B cell (primary cell): ENCODE measurements around the gene FTO. TPM values are rescaled to one million over a fixed set of nuclear protein-coding genes. Genes with fewer than 3 reads are reported as not detected.

Experiments
- ATAC-seq: fragments of 200-7000 bp; cut with Tn5 transposase; one replicate; pipeline ENCODE4 v1.10.0; 2021; ENCODE audit warnings: low read depth, mild to moderate bottlenecking, moderate number of reproducible peaks, moderate library complexity
- CTCF ChIA-PET: fragments of 350-600 bp; sonication (Branson Sonifier 250); formaldehyde crosslinking; loops from one replicate; lab custom pipeline; 2021; ENCODE audit warnings: antibody characterized with exemption, inconsistent platforms; lab: Charles Lee
- POLR2A ChIA-PET: fragments of 350-600 bp; sonication (Branson Sonifier 250); formaldehyde crosslinking; loops from one replicate; lab custom pipeline; 2021; ENCODE audit warnings: antibody characterized with exemption; lab: Charles Lee
- DNase-seq: peaks from one replicate; pipeline ENCODE4 v3.0.0; 2013
- H2AFZ ChIP-seq: 2 replicates; pipeline ENCODE4 v1.6.1; 2012; ENCODE audit warnings: mild to moderate bottlenecking, low read depth, low read length; ENCODE audit not compliant: insufficient read depth, poor library complexity, severe bottlenecking
- H3K27ac ChIP-seq, 2 donors: 1 replicate in 1 of 2; 2 replicates in 1 of 2; pipeline ENCODE4 v1.5.1; 2012 to 2013; ENCODE audit warnings: low read length in 2 of 2, mild to moderate bottlenecking in 2 of 2, moderate library complexity in 1 of 2
- H3K27me3 ChIP-seq, 4 experiments: fragments of 200-600 bp in 1 of 4; sonication (generic) in 1 of 4; replicated peaks in 1 of 4; 1 replicate in 2 of 4; 2 replicates in 2 of 4; pipeline versions ENCODE4 v1.6.1 to v1.7.0; 2013 to 2016; ENCODE audit warnings: low read length in 3 of 4, mild to moderate bottlenecking in 2 of 4, mixed read lengths in 1 of 4, moderate library complexity in 1 of 4; ENCODE audit not compliant: insufficient read depth in 4 of 4, control insufficient read depth in 3 of 4; ENCODE audit errors: control extremely low read depth in 1 of 4
- H3K36me3 ChIP-seq, 2 experiments: replicated peaks in 1 of 2; 1 replicate in 1 of 2; 2 replicates in 1 of 2; pipeline versions ENCODE4 v1.6.1 to v1.7.1; 2013; ENCODE audit warnings: low read length in 1 of 2; ENCODE audit not compliant: insufficient read depth in 2 of 2, control insufficient read depth in 1 of 2; ENCODE audit errors: control extremely low read depth in 1 of 2, extremely low read depth in 1 of 2
- H3K4me1 ChIP-seq, 2 donors: fragments of 200-600 bp in 1 of 2; sonication (generic) in 1 of 2; 1 replicate in 1 of 2; 2 replicates in 1 of 2; pipeline versions ENCODE4 v1.5.1 to v1.6.1; 2013 to 2017; ENCODE audit warnings: low read length in 2 of 2; ENCODE audit not compliant: control insufficient read depth in 2 of 2, insufficient read depth in 2 of 2
- H3K4me2 ChIP-seq: replicated peaks from 2 replicates; pipeline ENCODE3; 2012; ENCODE audit warnings: mild to moderate bottlenecking, low read depth, low read length; ENCODE audit not compliant: poor library complexity, severe bottlenecking
- H3K4me3 ChIP-seq, 5 experiments: fragments of 200-600 bp in 1 of 5; sonication (generic) in 1 of 5; 1 replicate in 3 of 5; 2 replicates in 2 of 5; pipeline versions ENCODE4 v1.5.1 to v1.7.0; 2011 to 2016; ENCODE audit warnings: low read length in 4 of 5, mild to moderate bottlenecking in 4 of 5, low read depth in 2 of 5, control low read depth in 1 of 5, moderate library complexity in 1 of 5; ENCODE audit not compliant: insufficient read depth in 1 of 5; ENCODE audit errors: control extremely low read depth in 1 of 5, extremely low read depth in 1 of 5
- H3K79me2 ChIP-seq: fragments of 200-600 bp; sonication (generic); one replicate; pipeline ENCODE4 v1.6.0; 2016; ENCODE audit warnings: low read length; ENCODE audit not compliant: control insufficient read depth, insufficient read depth
- H3K9ac ChIP-seq: fragments of 200-600 bp; sonication (generic); 2 replicates; pipeline ENCODE4 v1.6.1; 2017; ENCODE audit warnings: mild to moderate bottlenecking, low read length, moderate library complexity
- H3K9me3 ChIP-seq, 3 donors: one replicate each; pipeline versions ENCODE4 v1.6.1 to v1.7.1; 2013; ENCODE audit warnings: low read length in 2 of 3; ENCODE audit not compliant: control insufficient read depth in 2 of 3, insufficient read depth in 1 of 3; ENCODE audit errors: control extremely low read depth in 1 of 3
- H4K20me1 ChIP-seq: 2 replicates; pipeline ENCODE4 v1.6.0; 2012; ENCODE audit warnings: mild to moderate bottlenecking, low read length; ENCODE audit not compliant: insufficient read depth, control insufficient read depth, poor library complexity, severe bottlenecking
- H3K27ac Mint-ChIP-seq: one replicate; pipeline ENCODE4 v1.8.0; 2021; ENCODE audit warnings: mixed read lengths
- H3K27me3 Mint-ChIP-seq: one replicate; pipeline ENCODE4 v1.8.0; 2021; ENCODE audit warnings: mixed read lengths
- H3K4me1 Mint-ChIP-seq: one replicate; pipeline ENCODE4 v1.8.0; 2021; ENCODE audit warnings: mixed read lengths
- H3K4me3 Mint-ChIP-seq: one replicate; pipeline ENCODE4 v1.8.0; 2021; ENCODE audit warnings: mixed read lengths
- H3K9me3 Mint-ChIP-seq: one replicate; pipeline ENCODE4 v1.8.0; 2022; ENCODE audit warnings: mixed read lengths; ENCODE audit not compliant: insufficient read depth
- CTCF ChIP-seq: fragments of 200-600 bp; IDR thresholded peaks from one replicate; pipeline ENCODE4 v1.8.0; 2022; ENCODE audit warnings: antibody characterized with exemption, mild to moderate bottlenecking
- EZH2 ChIP-seq: IDR thresholded peaks from 2 replicates; pipeline ENCODE4 v1.6.1; 2012; ENCODE audit warnings: borderline replicate concordance, low read depth, mild to moderate bottlenecking, moderate library complexity, low read length; ENCODE audit not compliant: insufficient read depth, poor library complexity, severe bottlenecking
- WGBS: methylation state at CpG from one replicate; pipeline ENCODE4 v1.1.5; 2013; ENCODE audit warnings: missing lambda C conversion rate; ENCODE audit not compliant: insufficient coverage; 5-methylcytosine and 5-hydroxymethylcytosine counted together
- intact Hi-C: fragments of 100-400 bp; cut with micrococcal nuclease; formaldehyde crosslinking; loops from one replicate; pipeline ENCODE4 v1.10.0; 2022
- polyA plus RNA-seq: library from polyadenylated mRNA; depleted of rRNA; stranded (reverse); fragments of >200 nt; gene quantifications from 2 replicates; pipeline ENCODE4 v1.2.3, GENCODE V29; 2012
- total RNA-seq, 2 donors: library from RNA; stranded (reverse); fragments of 120-200 nt in 1 of 2; gene quantifications; 1 replicate in 1 of 2; 2 replicates in 1 of 2; pipeline versions ENCODE4 v1.2.3 to v1.2.4, GENCODE V29; 2013 to 2022

FTO gene
- total and polyA plus RNA-seq, 2 donors (not counting 1 experiment from before 2014, with no cell fraction given): 26.5 to 68.5 TPM

GRCh38 chr16:53756275-53756996 lies 52.5 kb downstream of the FTO start:
- Mint-ChIP-seq H3K27ac (no peak overlapping the region), H3K4me3 (no peak overlapping the region), H3K9me3 (peaks cover 2% of the 10 kb centered on the region), H3K4me1 (peaks cover 21% of the 10 kb centered on the region), H3K27me3 (no peaks in the 10 kb centered on the region)
- intact Hi-C loops: no loop called here
- Histone ChIP-seq H3K4me1 (peaks cover 3% of the 10 kb centered on the region in 2 donors), H3K4me2 (no peak overlapping the region), H4K20me1 (no peaks in the 10 kb centered on the region), H3K36me3 (no peaks in the 10 kb centered on the region), H3K4me3 (no peak overlapping the region), H3K79me2 (peaks cover 63% of the 10 kb centered on the region), H3K9ac (no peak overlapping the region), H3K27me3 (no peaks in the 10 kb centered on the region), H2AFZ (no peak overlapping the region), H3K27ac (no peak overlapping the region), H3K9me3 (peaks cover 0 to 4% (median 2%) of the 10 kb centered on the region in 3 donors)
- no peak for ATAC-seq
- DNase-seq: no peak
- ChIA-PET CTCF (interaction anchor here (0.8 to 1.2 kb wide), 3 partner anchors 13 to 20 kb away, joined by 3 to 7 read pairs (median 3); no protein-coding TSS in a partner anchor), POLR2A (no interaction called here)
- WGBS: 100% methylated on average over 1 of the region's 4 CpGs
- TF ChIP-seq EZH2 (no peak), CTCF (no peak)

DNA sequence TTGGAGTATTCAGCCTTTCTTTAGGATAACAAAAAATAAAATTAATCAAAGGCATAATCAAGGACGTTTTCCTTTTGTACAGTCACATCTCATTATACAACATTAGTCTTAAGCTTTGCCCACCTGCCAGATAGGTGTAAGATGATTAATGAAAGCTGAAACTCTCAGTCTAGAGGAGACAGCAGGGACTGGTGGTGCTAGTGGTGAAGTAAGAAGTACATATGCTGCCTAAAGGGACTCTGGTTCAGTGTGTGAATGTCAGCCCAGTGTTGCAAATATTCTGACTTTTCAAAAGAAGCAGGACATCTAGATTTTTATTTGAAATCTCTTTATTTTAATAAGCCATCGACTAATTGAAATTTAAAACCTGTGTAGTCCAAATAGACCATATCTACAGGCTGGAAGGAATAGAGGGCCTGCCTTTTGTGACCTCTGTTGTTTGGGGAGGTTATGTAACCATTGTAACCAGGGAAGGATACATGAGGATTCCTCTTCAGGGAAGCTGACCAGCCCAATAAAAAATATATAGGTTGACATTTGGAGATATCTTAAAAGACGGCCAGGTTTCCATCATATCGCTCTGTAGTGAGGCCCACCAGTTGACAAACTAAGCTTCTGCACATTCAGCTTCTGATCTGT lies 54.1 kb downstream of the FTO start:
- Mint-ChIP-seq H3K27ac (no peak overlapping the region), H3K27me3 (no peaks in the 10 kb centered on the region), H3K9me3 (peaks cover 2% of the 10 kb centered on the region), H3K4me1 (peaks cover 21% of the 10 kb centered on the region), H3K4me3 (no peak overlapping the region)
- peaks cover 3% of the 10 kb centered on the region in 2 donors for H3K4me1 ChIP-seq
- H3K4me2 ChIP-seq: no peak overlapping the region
- H3K79me2 ChIP-seq: peaks cover 62% of the 10 kb centered on the region
- no peak overlapping the region for H3K4me3 ChIP-seq
- WGBS: 100% methylated on average over 1 of the region's 4 CpGs
- ATAC-seq (no peak), DNase-seq (no peak)
- H3K27me3 ChIP-seq: no peaks in the 10 kb centered on the region
- POLR2A ChIA-PET: no interaction called here
- TF ChIP-seq EZH2 (no peak), CTCF (no peak)
- no peaks in the 10 kb centered on the region for H3K36me3 ChIP-seq
- H3K9ac ChIP-seq: no peak overlapping the region
- H3K27ac ChIP-seq: no peak overlapping the region
- peaks cover 0 to 4% (median 2%) of the 10 kb centered on the region in 3 donors for H3K9me3 ChIP-seq
- intact Hi-C loops: no loop called here
- peaks cover 5% of the 10 kb centered on the region for H4K20me1 ChIP-seq
- CTCF ChIA-PET: no interaction called here
- no peak overlapping the region for H2AFZ ChIP-seq
